ENCODE measurements around the gene MIB1.

Gene MIB1

GRCh38 chr18:21894619-21895367 is 154.2 kb downstream of the MIB1 start:
- no peak for DNase-seq (ENCODE audit: low read depth)

GRCh38 chr18:21896732-21897336 is 156.2 kb downstream of the MIB1 start:
- DNase-seq (ENCODE audit: low read depth), result no peak

- DNase-seq (ENCODE audit: low read depth), result no peak
Measured at GRCh38 chr18:21897811-21898210, 157.2 kb downstream of the MIB1 start.

- DNase-seq (ENCODE audit: low read depth), result no peak
Measured at GRCh38 chr18:21900605-21901352, 160.2 kb downstream of the MIB1 start.

- no peak for DNase-seq (ENCODE audit: low read depth)
Measured at GRCh38 chr18:21901423-21901945, 160.9 kb downstream of the MIB1 start.

GRCh38 chr18:21903709-21904108 is 163.1 kb downstream of the MIB1 start:
- DNase-seq (ENCODE audit: low read depth), result no peak

- no peak for DNase-seq (ENCODE audit: low read depth)
Measured at GRCh38 chr18:21904856-21905255, 164.3 kb downstream of the MIB1 start.

- DNase-seq (ENCODE audit: low read depth), result no peak
Measured at GRCh38 chr18:21907451-21907850, 166.9 kb downstream of the MIB1 start.

- no peak for DNase-seq (ENCODE audit: low read depth)
Measured at GRCh38 chr18:21908711-21909110, 168.1 kb downstream of the MIB1 start.

- no peak for DNase-seq (ENCODE audit: low read depth)
Measured at GRCh38 chr18:21910906-21911305, 170.3 kb downstream of the MIB1 start.

- no peak for DNase-seq (ENCODE audit: low read depth)
Measured at GRCh38 chr18:21911551-21911950, 171.0 kb downstream of the MIB1 start.

- no peak for DNase-seq (ENCODE audit: low read depth)
Measured at GRCh38 chr18:21912339-21913239, 172.0 kb downstream of the MIB1 start.

GRCh38 chr18:21914739-21915319 is 174.2 kb downstream of the MIB1 start:
- DNase-seq (ENCODE audit: low read depth), result no peak

GRCh38 chr18:21915546-21915945 is 175.0 kb downstream of the MIB1 start:
- DNase-seq (ENCODE audit: low read depth), result no peak

GRCh38 chr18:21916594-21916993 is 176.0 kb downstream of the MIB1 start:
- no peak for DNase-seq (ENCODE audit: low read depth)

- DNase-seq (ENCODE audit: low read depth), result no peak
Measured at GRCh38 chr18:21918693-21919092, 178.1 kb downstream of the MIB1 start.
